Stimulated activated CD4-positive, alpha-beta T cell treated with anti-CD3 and anti-CD28 coated beads, Interleukin-1b, Interleukin-23, amount 100 ng/mL, for 1 hour (primary cell): ENCODE results near the gene CAST.

ENCODE experiments used
- DNase-seq, 2 donors: peaks; one replicate each; pipeline ENCODE4 v3.0.0-alpha.2; 2020; ENCODE audit warnings: low read depth in 2 of 2

Gene CAST

GRCh38 chr5:96671441-96671840 is 9.3 kb downstream of the CAST start:
- no peak for DNase-seq

DNA sequence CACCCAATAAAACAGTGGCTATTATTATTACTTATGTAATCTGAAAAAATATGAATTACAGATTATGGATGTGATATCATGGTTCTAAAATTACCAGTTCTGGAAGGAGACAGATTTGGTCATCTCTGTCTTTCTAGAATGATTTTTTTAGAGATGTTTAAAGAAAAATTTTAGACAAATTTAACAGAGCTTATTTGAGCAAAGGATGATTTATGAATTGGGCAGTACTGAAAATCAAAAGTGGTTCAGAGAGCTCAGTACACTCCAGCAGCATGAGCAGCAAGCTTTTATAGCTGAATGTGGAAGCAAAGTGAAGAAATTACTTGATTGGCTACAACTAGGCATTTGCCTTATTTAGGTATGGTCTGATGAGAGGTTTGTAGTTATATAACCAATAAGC is 11.0 kb downstream of the CAST start:
- no peak for DNase-seq

GRCh38 chr5:96675882-96676281 is 13.7 kb downstream of the CAST start:
- no peak for DNase-seq

DNA sequence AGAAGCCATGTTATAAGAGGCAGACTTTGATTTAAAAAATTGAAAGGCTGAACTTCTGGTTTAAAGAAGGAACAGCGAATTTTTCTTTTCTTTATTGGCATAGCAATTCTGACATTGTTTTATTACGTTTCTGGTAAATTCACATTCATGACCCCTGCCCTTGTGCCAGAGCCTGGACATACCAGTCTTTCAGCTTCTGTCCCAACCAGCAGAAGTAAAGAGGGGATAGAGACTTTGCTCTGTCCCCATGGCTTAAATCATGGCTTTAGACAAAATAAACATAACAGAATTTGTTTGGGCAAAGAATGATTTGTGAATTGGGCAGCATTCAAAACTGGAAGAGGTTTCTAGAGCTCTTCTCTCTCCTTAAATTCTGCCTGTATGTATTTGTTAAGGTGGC is 15.3 kb downstream of the CAST start:
- DNase-seq, result no peak

- DNase-seq, result no peak
These were observed 17.1 kb downstream of the CAST start for GRCh38 chr5:96679293-96679692.

- DNase-seq, result no peak
These were observed 18.7 kb downstream of the CAST start for GRCh38 chr5:96680759-96681470.

- no peak for DNase-seq
These were observed 21.2 kb downstream of the CAST start for GRCh38 chr5:96683392-96683791.

DNA sequence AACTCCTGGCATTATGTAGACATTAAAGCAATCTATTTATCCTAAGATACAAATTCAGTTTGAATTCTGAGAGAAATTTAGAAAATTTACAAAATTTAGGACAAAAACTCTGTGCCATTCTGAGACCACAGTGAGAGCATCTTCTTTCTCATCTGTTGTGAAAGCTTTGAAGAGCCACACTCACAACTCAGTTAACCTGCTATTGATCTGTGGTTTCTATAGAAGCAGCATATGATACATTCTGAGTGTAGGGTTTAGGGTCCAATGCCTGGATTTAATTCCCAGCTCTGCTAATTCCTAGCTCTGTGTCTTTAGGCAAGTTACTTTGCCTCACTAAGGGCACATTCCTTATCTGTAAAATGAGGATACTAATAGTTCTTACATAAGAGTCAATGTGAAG is 21.6 kb downstream of the CAST start:
- no peak for DNase-seq

GRCh38 chr5:96687080-96687479 is 24.9 kb downstream of the CAST start:
- no peak for DNase-seq

GRCh38 chr5:96687812-96688453 is 25.8 kb downstream of the CAST start:
- DNase-seq, result no peak

- no peak for DNase-seq
These were observed 28.7 kb downstream of the CAST start for GRCh38 chr5:96690861-96691260.

DNA sequence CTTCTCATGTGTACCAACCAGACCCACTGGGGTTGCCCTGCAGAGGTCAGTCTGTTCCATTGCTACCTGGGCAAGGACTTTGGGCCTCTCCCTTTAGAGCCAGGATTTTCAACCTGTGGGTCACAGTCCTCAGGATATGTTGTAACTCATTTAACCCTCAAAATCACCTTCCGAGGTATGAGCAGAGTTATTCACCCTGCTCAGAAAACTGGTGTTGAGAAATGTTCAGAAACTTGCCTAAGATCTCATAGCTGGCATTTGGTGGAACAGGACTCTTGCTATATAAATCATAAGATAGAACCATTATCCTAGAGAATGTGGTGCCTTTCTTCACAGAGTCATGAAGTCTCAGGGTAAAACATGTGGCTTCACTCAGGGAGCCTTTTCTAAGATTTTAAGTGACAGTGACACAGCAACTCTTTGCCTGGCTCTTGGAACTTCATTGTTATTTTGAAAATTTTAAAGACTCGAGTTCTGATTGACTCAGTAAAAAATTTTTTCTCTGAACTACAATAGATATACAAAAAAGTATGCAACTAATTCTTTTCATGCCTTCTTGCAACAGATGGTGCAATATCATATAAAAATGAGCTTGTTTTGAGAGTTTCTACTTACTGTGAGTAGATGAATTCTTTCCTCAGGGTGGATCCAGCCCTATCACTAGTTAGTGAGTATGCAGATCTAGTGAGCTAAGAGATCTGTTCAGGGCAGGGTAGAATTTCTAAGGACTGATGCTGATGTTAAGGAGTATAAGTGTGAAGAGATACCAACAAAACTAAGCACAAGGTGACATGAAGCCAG is 29.5 kb downstream of the CAST start:
- no peak for DNase-seq

GRCh38 chr5:96692441-96692840 is 30.3 kb downstream of the CAST start:
- DNase-seq, result no peak

- no peak for DNase-seq
These were observed 37.1 kb downstream of the CAST start for GRCh38 chr5:96699186-96699820.

- peak; percentile 28 to 54 for DNase-seq
These were observed 40.6 kb downstream of the CAST start for GRCh38 chr5:96702503-96703383.

GRCh38 chr5:96703384-96703920 is 41.3 kb downstream of the CAST start:
- DNase-seq, result no peak

GRCh38 chr5:96703995-96704394 is 41.8 kb downstream of the CAST start:
- no peak for DNase-seq

DNA sequence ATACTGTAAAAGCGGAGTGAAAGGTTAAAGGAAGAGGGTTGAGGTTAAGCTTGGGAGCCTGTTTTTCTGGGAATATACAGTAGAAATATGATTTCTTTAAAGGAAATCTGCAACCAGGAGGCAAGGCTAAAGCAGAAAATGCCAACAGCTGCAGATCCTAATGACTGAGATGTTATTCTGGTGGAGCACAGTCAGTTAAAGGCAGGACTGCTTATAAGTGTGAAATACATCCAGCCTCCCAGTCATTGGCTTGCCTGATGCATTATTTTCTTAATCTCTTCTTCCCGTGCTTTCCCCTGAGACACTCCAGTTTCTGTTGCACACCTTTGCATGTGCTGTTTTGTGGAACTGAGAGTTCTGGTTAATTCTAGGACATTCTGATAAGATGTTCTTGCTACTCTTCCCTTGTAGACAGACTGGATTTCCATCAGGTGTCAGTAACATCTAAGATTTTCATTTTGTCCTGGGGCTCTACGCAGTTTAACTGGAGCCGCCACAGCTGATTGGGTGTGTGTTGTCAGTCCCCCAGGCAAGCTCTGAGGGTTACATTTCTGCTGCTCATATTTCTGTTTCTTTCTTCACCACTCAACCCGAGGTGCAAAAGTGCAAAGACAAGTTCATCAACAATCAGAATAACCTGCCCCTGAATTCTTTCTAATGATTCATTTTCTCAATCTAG is 44.4 kb downstream of the CAST start:
- DNase-seq, result no peak

- DNase-seq, result no peak
These were observed 46.4 kb downstream of the CAST start for GRCh38 chr5:96708600-96708999.

DNA sequence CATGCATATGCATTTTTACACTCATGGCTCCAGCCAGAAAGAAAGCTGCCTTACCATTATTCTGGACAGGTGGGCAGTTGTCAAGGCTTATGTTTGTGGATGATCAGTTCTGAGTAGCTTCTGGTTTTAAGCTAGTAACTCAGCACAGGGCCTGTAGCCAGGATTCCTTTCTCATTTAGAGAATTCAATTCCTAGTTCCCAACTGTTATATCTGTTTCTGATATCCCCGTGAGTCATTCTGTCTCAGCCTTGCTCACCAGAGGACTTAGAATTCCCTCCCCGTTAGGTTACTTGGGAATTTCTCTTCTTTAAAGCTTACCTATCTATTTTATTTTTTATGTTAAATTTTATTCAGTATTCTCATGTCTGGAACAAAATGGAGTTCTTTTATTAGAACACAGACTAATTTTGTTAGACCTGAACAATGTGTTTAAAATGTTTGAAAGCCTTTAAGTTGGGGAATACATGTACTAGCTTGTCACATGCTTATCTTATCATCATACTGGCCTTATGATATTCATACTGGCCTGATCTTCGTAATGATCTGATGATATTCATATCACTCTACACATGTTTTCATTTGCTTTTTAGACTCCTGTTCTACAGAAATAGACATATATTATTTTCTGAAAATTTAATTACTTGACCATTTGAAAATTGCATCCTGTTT is 47.1 kb downstream of the CAST start:
- no peak for DNase-seq
